ENCODE measurements around the gene TNRC6C.

Gene TNRC6C, protein sequence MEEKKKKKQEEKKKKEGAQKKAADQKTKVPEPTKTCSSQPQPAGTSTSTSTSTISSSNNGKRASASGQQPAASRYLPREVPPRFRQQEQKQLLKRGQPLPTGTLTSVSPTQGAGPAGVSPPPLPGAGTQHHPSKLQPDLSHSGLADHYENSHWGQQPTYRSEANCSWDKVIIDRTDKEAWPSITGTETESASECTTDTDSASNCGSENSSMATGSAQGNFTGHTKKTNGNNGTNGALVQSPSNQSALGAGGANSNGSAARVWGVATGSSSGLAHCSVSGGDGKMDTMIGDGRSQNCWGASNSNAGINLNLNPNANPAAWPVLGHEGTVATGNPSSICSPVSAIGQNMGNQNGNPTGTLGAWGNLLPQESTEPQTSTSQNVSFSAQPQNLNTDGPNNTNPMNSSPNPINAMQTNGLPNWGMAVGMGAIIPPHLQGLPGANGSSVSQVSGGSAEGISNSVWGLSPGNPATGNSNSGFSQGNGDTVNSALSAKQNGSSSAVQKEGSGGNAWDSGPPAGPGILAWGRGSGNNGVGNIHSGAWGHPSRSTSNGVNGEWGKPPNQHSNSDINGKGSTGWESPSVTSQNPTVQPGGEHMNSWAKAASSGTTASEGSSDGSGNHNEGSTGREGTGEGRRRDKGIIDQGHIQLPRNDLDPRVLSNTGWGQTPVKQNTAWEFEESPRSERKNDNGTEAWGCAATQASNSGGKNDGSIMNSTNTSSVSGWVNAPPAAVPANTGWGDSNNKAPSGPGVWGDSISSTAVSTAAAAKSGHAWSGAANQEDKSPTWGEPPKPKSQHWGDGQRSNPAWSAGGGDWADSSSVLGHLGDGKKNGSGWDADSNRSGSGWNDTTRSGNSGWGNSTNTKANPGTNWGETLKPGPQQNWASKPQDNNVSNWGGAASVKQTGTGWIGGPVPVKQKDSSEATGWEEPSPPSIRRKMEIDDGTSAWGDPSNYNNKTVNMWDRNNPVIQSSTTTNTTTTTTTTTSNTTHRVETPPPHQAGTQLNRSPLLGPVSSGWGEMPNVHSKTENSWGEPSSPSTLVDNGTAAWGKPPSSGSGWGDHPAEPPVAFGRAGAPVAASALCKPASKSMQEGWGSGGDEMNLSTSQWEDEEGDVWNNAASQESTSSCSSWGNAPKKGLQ (N-terminal part only)

DNA sequence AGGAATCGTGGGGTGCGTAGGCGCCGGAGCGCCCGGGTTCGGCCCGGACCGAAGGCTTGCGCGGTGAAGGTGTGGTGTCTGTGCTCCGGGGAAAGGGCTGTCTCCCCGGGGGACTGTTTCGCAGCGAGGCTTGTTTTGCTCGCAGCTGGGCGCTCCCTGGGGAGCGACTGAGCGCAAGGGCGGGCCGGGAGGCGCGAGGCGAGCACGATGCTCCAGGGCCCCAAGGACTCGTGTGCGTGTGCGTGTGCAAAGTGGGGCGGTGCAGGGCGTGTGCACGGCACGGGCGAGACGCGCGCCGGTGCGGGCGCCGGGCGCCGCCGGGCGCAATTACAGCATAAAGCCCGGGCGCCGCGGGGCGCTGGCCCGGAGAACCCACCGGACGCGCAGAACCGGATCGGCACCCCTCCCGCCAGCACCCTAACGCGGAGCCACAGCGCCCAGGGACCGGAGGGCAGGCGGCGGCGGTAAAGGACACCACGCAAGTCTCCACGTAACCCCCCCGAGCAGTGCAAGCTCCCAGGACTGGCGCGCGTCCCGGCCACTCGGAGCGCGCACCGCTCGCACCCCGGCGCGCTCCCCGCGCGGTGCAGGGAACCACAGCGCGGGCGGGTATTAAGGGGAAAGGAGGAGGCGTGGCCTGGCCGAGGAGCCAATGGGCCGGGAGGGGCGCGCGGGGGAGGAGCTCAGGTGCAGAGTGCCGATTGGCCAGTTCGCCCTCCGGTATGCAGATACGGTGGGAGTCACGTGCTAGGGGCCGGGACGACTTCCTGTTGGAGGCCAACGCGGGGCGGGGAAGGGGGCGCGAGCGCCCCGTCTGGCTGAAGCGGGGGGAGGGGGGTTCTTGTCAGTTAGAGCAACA is at the start of gene TNRC6C:
Gene TNRC6C (plus strand): TSS at position 847 of the 859 bp plus-strand sequence. CDS start 45,504 bp downstream, outside the sequence.
- H3K4me1 Mint-ChIP-seq (ENCODE audit: low read depth), result peaks cover 40% of the 10 kb centered on the region
- H3K27me3 Mint-ChIP-seq, result peaks cover 1% of the 10 kb centered on the region
- H3K36me3 Mint-ChIP-seq, result no peaks in the 10 kb centered on the region
- no peaks in the 10 kb centered on the region for H3K9me3 Mint-ChIP-seq (ENCODE audit: low read depth)
- H3K4me3 Mint-ChIP-seq, result peak within 1 kb of the TSS; percentile 88
- peak within 1 kb of the TSS; percentile 88 for H3K27ac Mint-ChIP-seq

DNA sequence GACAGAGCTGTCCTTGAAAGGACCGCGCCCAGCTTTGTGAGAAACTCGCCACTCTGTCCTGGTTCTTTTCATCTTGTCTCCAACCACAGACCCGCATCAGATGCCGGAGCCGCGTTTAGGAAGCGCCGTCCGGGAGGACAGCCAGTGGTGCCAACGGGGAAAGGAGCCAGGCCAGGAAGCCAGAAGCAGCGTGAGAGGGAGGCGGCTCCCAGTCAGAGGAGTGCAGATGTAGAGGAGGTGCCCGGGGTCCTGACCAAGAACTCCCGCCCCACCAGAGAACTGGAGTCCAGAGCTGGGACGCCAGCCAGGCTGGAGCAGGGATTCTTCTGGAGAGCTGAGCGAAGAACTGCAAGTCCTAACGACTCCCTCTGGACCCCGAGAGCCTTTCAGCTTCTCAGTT is 49.3 kb upstream of the TNRC6C start:
- Mint-ChIP-seq H3K9me3 (ENCODE audit: low read depth) (no peaks in the 10 kb centered on the region), H3K4me3 (no peak overlapping the region), H3K36me3 (no peaks in the 10 kb centered on the region), H3K27ac (no peak overlapping the region), H3K27me3 (no peaks in the 10 kb centered on the region), H3K4me1 (ENCODE audit: low read depth) (no peaks in the 10 kb centered on the region)

DNA sequence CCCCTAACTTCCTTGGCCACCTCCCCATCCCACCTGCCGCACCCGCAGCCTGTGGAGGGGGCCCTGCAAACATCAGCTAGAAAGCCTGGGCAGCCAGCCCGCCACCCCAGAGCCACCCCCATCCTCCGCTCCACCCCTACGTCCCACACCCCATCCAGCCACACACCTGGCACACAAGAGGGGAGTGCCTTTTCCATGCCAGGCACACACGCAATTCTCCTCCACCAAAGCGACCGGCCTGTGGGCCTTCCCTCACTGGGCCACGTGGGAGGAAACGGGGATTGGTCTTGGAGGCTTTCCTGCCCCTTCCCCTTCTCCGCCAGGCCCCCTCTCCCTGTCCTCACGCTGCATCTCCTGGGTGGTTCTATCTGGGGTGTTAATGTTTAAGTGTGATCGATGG is 48.7 kb upstream of the TNRC6C start:
- H3K27ac Mint-ChIP-seq, result no peak overlapping the region
- H3K27me3 Mint-ChIP-seq, result no peaks in the 10 kb centered on the region
- H3K36me3 Mint-ChIP-seq, result no peaks in the 10 kb centered on the region
- no peak overlapping the region for H3K4me3 Mint-ChIP-seq
- H3K4me1 Mint-ChIP-seq (ENCODE audit: low read depth), result peaks cover 2% of the 10 kb centered on the region
- H3K9me3 Mint-ChIP-seq (ENCODE audit: low read depth), result no peaks in the 10 kb centered on the region

DNA sequence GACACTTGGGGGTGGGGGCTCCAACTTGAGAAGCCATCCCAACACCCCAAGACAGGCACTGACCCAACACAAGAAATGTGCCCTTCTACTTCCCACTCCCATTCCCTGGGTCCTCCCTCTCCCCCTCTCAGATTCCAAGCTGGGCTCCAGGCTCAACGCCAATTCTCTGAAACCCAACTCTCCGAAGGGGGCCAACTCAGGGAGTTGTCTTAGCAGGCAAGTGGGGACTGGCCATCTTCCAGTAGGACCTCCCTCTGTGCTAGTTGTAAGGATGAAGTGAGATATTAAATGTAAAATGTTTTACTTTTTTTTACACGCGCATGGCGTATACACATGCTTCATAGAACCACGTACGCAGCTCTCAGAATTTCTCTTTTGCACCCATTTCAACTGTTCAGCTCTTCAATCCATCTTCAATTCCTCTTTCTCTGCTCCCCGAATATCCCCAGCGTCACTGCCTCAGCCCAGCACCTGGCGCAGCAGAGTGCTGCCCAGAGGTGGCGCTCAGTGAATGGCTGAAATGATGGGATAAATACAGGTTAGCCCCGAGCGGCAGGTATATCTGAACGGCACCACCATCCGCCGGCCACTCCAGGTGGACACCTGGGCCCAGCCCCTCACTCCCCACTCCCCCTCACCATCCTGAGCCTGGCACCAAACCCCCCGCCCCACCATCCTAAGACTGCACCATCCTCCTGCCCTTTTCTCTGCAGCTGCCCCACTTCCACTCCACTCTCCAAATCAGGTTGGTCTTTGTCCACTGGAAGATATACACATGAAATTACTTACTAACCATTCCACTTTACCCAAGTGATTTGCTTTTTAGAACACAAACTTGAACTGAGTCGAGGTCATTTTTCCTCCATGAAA is 43.9 kb upstream of the TNRC6C start:
- no peaks in the 10 kb centered on the region for H3K9me3 Mint-ChIP-seq (ENCODE audit: low read depth)
- peak overlapping the region; percentile 16 for H3K27ac Mint-ChIP-seq
- no peak overlapping the region for H3K4me3 Mint-ChIP-seq
- peaks cover 17% of the 10 kb centered on the region for H3K4me1 Mint-ChIP-seq (ENCODE audit: low read depth)
- H3K36me3 Mint-ChIP-seq, result no peaks in the 10 kb centered on the region
- H3K27me3 Mint-ChIP-seq, result peaks cover 12% of the 10 kb centered on the region

DNA sequence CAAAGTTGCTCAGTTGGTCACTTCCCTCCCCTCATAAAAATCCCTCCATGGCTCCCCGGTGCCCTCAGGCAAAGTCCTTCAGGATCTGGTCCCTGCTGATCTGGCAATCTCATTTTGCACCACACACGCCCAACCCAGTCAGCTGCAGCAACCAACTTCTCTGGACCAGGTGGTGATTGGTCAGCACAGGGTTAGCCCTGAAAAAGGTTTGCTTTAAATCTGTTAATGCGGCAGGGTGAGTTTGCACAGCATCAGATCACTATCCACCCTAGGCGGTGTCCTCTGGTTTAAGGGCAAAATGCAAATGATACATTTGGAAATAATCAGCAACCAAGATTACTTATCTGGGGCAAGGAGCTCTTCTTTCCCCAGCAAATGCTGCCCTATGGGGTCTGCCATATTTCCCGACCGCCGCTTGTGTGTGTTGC is 42.9 kb upstream of the TNRC6C start:
- peaks cover 12% of the 10 kb centered on the region for H3K27me3 Mint-ChIP-seq
- H3K4me1 Mint-ChIP-seq (ENCODE audit: low read depth), result peaks cover 17% of the 10 kb centered on the region
- H3K4me3 Mint-ChIP-seq, result no peak overlapping the region
- H3K36me3 Mint-ChIP-seq, result no peaks in the 10 kb centered on the region
- no peaks in the 10 kb centered on the region for H3K9me3 Mint-ChIP-seq (ENCODE audit: low read depth)
- no peak overlapping the region for H3K27ac Mint-ChIP-seq

DNA sequence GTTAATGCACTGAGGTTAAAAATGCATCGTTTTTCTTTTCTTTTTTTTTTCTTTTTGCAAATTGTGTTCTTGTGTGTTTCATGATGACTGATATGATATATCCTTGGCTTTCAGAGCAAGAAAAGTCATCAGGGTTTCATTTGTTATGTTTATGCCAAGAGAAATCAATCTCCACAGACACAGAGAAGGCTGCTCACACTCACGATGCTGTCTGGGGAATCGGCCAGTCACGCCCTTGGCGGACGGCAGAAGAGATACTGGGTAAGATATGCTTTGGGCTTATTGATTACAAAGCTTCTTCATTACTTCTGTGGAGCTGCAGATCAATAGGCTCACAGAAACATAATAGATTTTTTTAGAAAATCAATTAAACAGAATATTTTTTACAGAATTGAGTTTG is 42.2 kb upstream of the TNRC6C start:
- H3K27me3 Mint-ChIP-seq, result peaks cover 12% of the 10 kb centered on the region
- H3K36me3 Mint-ChIP-seq, result no peaks in the 10 kb centered on the region
- H3K4me3 Mint-ChIP-seq, result peak overlapping the region; percentile 14
- H3K27ac Mint-ChIP-seq, result no peak overlapping the region
- H3K4me1 Mint-ChIP-seq (ENCODE audit: low read depth), result peaks cover 17% of the 10 kb centered on the region
- H3K9me3 Mint-ChIP-seq (ENCODE audit: low read depth), result no peaks in the 10 kb centered on the region

DNA sequence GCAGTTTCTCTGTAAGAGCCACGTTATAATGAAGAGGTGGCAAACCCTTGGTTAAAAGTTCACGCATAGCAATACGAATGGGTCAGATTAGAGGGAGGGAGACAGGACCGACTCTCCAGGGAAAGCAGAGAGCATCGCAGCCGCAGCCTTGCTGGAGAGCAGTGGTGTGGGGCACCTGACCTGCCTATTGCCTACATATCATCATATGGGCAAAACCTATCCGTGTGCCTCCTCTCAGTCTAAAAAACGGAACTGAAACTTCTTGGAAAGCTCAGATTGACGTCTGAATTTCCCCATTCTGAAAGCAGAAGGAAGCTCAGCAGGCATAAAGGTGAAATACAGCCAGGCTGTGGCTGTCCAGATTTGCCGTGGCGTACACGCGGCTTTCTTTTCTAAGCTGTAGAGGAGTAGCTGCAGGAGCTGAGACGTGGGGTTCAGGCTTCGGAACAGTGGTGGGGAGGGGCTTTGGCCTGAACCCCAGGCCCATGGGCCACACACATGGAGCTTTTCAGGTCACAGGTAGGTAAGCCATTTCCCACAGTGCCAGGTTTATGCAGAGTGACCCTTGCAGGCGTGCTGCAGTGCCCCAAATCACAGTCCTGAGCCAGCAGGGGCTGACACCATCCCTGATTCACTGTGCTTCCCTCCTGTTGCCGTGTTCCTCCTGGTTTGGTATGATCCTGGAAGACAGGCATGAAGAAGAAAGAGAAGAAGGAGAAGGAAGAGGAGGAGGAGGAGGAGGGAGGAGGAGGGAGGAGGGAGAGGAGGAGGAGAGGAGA is 41.6 kb upstream of the TNRC6C start:
- Mint-ChIP-seq H3K27ac (no peak overlapping the region), H3K9me3 (ENCODE audit: low read depth) (no peaks in the 10 kb centered on the region), H3K4me3 (peak overlapping the region; percentile 28), H3K36me3 (no peaks in the 10 kb centered on the region), H3K27me3 (peaks cover 12% of the 10 kb centered on the region), H3K4me1 (ENCODE audit: low read depth) (peaks cover 17% of the 10 kb centered on the region)

DNA sequence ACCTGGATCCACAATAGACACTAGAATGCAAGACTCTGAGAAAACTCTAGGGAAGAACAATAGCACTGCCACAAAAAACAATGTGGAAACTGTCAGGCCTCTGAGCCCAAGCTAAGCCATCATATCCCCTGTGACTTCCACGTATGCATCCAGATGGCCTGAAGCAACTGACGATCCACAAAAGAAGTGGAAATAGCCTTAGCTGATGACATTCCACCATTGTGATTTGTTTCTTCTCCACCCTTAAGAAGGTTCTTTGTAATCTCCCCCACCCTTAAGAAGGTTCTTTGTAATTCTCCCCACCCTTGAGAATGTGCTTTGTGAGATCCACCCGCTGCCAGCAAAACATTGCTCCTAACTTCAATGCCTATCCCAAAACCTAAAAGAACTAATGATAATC is 39.2 kb upstream of the TNRC6C start:
- Mint-ChIP-seq H3K36me3 (no peaks in the 10 kb centered on the region), H3K4me1 (ENCODE audit: low read depth) (peaks cover 17% of the 10 kb centered on the region), H3K27ac (no peak overlapping the region), H3K9me3 (ENCODE audit: low read depth) (no peaks in the 10 kb centered on the region), H3K27me3 (peaks cover 12% of the 10 kb centered on the region), H3K4me3 (no peak overlapping the region)

DNA sequence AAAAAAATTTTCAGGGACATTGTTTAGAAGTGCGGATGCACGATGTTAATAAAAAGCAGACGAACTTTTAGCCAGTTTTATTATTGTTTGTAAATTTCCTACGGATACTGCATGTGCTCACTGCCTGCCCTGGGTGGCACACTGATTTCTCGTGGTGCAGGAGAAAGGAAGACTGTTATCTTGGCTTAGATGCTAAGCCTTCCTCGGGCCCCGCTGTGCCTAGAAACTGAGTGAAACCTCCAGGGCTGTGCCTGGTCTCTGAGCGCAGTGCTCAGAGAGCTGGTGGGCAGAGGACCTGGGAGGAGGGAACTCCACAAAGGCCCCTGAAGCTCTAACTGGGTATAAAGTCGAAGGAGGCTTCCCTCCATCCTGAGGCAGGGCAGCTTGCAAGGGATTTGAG is 35.4 kb upstream of the TNRC6C start:
- no peaks in the 10 kb centered on the region for H3K36me3 Mint-ChIP-seq
- no peak overlapping the region for H3K4me3 Mint-ChIP-seq
- H3K27ac Mint-ChIP-seq, result no peak overlapping the region
- H3K9me3 Mint-ChIP-seq (ENCODE audit: low read depth), result no peaks in the 10 kb centered on the region
- peaks cover 3% of the 10 kb centered on the region for H3K4me1 Mint-ChIP-seq (ENCODE audit: low read depth)
- peaks cover 2% of the 10 kb centered on the region for H3K27me3 Mint-ChIP-seq

DNA sequence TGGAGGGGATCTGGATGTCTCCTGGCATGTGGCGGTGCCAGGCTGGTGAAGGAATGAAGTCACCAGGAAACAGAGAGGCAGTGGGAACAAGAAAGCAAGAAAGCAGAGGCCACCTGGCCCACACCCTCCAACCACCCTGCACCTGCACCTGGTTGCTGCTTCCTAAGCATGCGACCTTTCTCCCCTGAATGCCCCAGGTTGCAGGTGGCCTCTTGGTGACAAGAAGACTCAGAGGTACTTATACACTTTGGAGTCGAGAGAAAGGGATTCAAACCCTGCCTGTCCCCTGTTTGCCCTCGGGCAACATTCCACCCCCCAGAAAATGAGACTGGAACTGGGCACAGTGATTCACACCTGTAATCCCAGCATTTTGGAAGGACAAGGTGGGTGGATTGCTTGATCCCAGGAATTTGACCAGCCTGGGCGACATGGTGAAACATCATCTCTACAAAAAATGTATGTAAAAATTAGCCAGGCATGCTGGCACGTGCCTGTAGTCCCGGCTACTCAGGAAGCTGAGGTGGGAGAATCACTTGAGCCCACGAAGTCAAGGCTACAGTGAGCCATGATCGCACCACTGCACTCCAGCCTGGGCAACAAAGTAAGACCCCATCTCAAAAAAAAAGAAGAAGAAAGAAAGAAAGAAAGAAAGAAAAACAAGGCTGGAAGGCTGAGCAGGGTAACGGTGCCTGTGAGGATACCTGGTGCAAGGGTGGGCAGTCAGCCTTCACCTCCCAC is 34.6 kb upstream of the TNRC6C start:
- Mint-ChIP-seq H3K4me1 (ENCODE audit: low read depth) (peaks cover 8% of the 10 kb centered on the region), H3K27me3 (peaks cover 1% of the 10 kb centered on the region), H3K27ac (no peak overlapping the region), H3K4me3 (no peak overlapping the region), H3K36me3 (no peaks in the 10 kb centered on the region), H3K9me3 (ENCODE audit: low read depth) (no peaks in the 10 kb centered on the region)

DNA sequence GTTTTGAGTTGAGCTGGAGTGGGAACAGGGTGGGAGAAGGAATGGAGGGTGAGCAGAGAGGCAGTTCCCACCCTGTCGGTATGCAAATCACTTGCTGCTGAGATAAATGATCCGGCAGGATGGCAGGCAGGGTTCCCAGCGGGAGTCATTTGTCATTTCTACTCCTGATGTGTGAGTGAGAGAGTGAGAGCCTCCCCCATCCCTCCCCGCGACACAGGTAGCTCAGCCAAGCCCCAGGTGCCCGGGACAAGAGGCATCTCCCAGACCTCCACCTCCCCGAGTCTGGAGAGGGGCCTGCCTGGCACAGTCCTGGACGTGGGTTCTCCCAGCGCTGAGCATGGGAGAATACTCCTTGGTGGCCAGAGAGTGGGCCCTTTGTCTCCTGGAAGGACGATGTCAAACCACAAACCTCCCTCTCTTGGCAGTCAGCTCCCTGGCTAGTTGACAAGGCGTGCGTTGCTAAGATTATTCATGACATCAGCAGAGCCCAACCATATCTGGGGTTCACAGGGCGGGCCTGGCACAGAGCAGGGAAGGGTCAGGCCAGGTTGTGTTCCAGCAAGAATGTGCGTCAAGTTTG is 33.7 kb upstream of the TNRC6C start:
- no peak overlapping the region for H3K27ac Mint-ChIP-seq
- H3K27me3 Mint-ChIP-seq, result peaks cover 1% of the 10 kb centered on the region
- H3K4me1 Mint-ChIP-seq (ENCODE audit: low read depth), result peaks cover 15% of the 10 kb centered on the region
- H3K36me3 Mint-ChIP-seq, result no peaks in the 10 kb centered on the region
- H3K9me3 Mint-ChIP-seq (ENCODE audit: low read depth), result no peaks in the 10 kb centered on the region
- no peak overlapping the region for H3K4me3 Mint-ChIP-seq

DNA sequence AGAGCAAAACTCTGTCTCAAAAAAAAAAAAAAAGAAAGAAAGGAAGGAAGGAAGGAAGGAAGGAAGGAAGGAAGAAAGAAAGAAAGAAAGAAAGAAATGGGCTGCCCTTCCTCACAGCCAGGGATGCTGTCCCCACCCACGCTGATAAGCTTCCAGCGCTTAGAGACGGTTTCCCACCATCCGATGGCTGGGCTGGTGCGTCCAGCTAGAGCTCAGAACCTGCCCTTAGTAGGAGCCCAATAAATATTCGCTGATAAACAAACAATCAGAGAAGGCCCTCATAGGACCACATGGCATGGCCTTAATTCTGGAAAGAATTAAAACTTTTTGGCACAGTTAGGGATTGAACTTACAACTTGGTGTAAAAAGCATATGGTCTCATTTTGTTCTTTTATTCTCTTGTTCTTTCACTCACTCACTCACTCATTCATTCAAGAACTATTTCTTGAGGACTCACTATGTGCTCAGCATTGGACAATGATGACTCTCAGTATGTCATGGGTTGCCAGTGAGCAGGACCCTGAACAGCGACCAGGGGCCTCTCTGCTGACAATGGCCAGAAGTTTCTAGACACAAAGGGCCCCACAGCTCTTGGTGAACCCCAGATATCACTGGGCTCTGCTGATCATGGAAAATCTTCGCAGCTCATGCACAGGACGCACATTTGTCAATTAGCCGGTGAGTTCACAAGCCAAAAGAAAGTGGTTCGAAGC is 32.5 kb upstream of the TNRC6C start:
- peaks cover 1% of the 10 kb centered on the region for H3K27me3 Mint-ChIP-seq
- H3K36me3 Mint-ChIP-seq, result no peaks in the 10 kb centered on the region
- no peak overlapping the region for H3K27ac Mint-ChIP-seq
- peaks cover 16% of the 10 kb centered on the region for H3K4me1 Mint-ChIP-seq (ENCODE audit: low read depth)
- H3K4me3 Mint-ChIP-seq, result no peak overlapping the region
- no peaks in the 10 kb centered on the region for H3K9me3 Mint-ChIP-seq (ENCODE audit: low read depth)
